OCI-LY3 (cell line): Measurements from ENCODE around the gene CRIM1.

ENCODE experiments used
- H2AFZ ChIP-seq: fragments of 200-600, 300-600 bp; shearing (Covaris generic); 2 replicates; pipeline ENCODE4 v1.6.0; 2014; ENCODE audit warnings: antibody characterized with exemption, low read depth, low read length
- H3K27ac ChIP-seq: fragments of 200-600, 300-600 bp; sonication (generic); 2 replicates; pipeline ENCODE4 v1.5.1; 2014; ENCODE audit warnings: mild to moderate bottlenecking, low read length, moderate library complexity, mixed read lengths
- H3K27me3 ChIP-seq: fragments of 200-600, 300-600 bp; sonication (generic); 2 replicates; pipeline ENCODE4 v1.6.1; 2014; ENCODE audit warnings: low read depth, low read length, mixed read lengths
- H3K36me3 ChIP-seq: fragments of 200-600, 300-600 bp; sonication (generic); replicated peaks from 2 replicates; pipeline ENCODE3; 2014; ENCODE audit warnings: low read depth, low read length, mixed read lengths
- H3K4me1 ChIP-seq: fragments of 300-600, 200-600 bp; sonication (generic); 2 replicates; pipeline ENCODE4 v1.6.1; 2014; ENCODE audit warnings: low read length, mixed read lengths
- H3K4me2 ChIP-seq: fragments of 200-600, 300-600 bp; sonication (generic); 2 replicates; pipeline ENCODE4 v1.6.1; 2014; ENCODE audit warnings: low read length, mixed read lengths
- H3K4me3 ChIP-seq: fragments of 300-600, 200-600 bp; sonication (generic); 2 replicates; pipeline ENCODE4 v1.5.1; 2014; ENCODE audit warnings: antibody characterized with exemption, mild to moderate bottlenecking, low read length, moderate library complexity
- H3K79me2 ChIP-seq: fragments of 300-600, 200-600 bp; shearing (Covaris generic); 2 replicates; pipeline ENCODE4 v1.6.1; 2014; ENCODE audit warnings: mild to moderate bottlenecking, low read length, mixed read lengths
- H3K9ac ChIP-seq: fragments of 300-600, 200-600 bp; shearing (Covaris generic); 2 replicates; pipeline ENCODE4 v1.6.0; 2014; ENCODE audit warnings: mild to moderate bottlenecking, low read length, moderate library complexity
- H3K9me3 ChIP-seq: fragments of 200-600, 300-600 bp; shearing (Covaris generic); 2 replicates; pipeline ENCODE4 v1.6.1; 2014; ENCODE audit warnings: low read length, mixed read lengths; ENCODE audit not compliant: insufficient read depth
- H4K20me1 ChIP-seq: fragments of 200-600, 300-600 bp; sonication (generic); 2 replicates; pipeline ENCODE4 v1.6.1; 2016; ENCODE audit warnings: low read length, mixed read lengths; ENCODE audit not compliant: insufficient read depth
- EZH2phosphoT487 ChIP-seq: fragments of 200-600 bp; shearing (Covaris generic); IDR thresholded peaks from 2 replicates; pipeline ENCODE4 v1.6.1; 2018; ENCODE audit warnings: antibody characterized with exemption, mixed run types, low read depth
- TF ChIP-seq, protein P1 (sequence below): fragments of 200-600, 300-600 bp; sonication (generic); IDR thresholded peaks from 2 replicates; pipeline ENCODE4 v1.5.1; 2014; ENCODE audit warnings: antibody characterized with exemption, low read length, low read depth

CRIM1 gene

GRCh38 chr2:36541891-36542595 lies 186.5 kb downstream of the CRIM1 start:
- no peaks in the 10 kb centered on the region for H3K4me1 ChIP-seq
- TF ChIP-seq, protein P1, sequence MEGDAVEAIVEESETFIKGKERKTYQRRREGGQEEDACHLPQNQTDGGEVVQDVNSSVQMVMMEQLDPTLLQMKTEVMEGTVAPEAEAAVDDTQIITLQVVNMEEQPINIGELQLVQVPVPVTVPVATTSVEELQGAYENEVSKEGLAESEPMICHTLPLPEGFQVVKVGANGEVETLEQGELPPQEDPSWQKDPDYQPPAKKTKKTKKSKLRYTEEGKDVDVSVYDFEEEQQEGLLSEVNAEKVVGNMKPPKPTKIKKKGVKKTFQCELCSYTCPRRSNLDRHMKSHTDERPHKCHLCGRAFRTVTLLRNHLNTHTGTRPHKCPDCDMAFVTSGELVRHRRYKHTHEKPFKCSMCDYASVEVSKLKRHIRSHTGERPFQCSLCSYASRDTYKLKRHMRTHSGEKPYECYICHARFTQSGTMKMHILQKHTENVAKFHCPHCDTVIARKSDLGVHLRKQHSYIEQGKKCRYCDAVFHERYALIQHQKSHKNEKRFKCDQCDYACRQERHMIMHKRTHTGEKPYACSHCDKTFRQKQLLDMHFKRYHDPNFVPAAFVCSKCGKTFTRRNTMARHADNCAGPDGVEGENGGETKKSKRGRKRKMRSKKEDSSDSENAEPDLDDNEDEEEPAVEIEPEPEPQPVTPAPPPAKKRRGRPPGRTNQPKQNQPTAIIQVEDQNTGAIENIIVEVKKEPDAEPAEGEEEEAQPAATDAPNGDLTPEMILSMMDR: no peak
- no peak for TF ChIP-seq EZH2phosphoT487
- H3K27me3 ChIP-seq: no peaks in the 10 kb centered on the region
- H3K27ac ChIP-seq: no peak overlapping the region
- no peak overlapping the region for H3K9ac ChIP-seq
- no peaks in the 10 kb centered on the region for H4K20me1 ChIP-seq
- H3K4me2 ChIP-seq: no peak overlapping the region
- no peaks in the 10 kb centered on the region for H3K79me2 ChIP-seq
- no peak overlapping the region for H2AFZ ChIP-seq
- H3K9me3 ChIP-seq: no peaks in the 10 kb centered on the region
- H3K4me3 ChIP-seq: no peak overlapping the region
- no peaks in the 10 kb centered on the region for H3K36me3 ChIP-seq

DNA sequence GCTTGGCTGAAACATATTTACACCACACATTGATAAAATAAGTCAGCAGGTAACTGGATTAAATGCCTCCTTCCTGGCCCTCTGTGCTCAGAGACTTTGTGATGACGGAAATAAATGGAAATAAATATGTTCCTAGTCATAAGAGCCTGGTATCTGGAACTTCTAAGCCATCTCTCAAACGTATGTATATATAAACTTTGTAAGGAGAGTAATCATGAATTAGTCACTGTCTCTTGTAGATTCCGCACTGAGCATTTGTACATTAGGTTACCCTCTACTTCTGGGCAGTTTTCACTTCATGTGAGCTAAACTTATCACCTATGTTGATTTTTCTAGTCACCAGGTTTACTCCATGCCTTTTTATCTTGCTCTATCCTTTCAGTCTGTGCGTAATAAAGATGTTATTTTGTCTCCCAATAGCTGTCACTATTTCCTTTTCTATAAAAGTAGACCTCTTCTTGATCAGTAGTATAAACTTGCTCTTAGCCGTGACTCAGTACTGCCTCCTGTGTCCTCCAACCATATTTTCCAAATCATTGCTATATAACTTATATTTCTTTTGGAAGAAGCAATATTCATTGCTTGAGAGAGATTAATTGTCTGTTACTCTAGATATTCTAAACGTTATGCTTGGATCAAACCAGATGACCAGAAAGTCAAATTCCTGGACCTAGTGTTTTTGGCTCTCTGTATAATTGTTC lies 189.2 kb downstream of the CRIM1 start:
- Histone ChIP-seq H3K4me3 (no peak overlapping the region), H3K36me3 (peaks cover 11% of the 10 kb centered on the region), H3K4me1 (no peaks in the 10 kb centered on the region), H2AFZ (no peak overlapping the region), H3K4me2 (no peak overlapping the region), H3K27me3 (no peaks in the 10 kb centered on the region), H3K27ac (no peak overlapping the region), H4K20me1 (no peaks in the 10 kb centered on the region), H3K79me2 (no peaks in the 10 kb centered on the region), H3K9me3 (no peaks in the 10 kb centered on the region), H3K9ac (no peak overlapping the region)
- TF ChIP-seq, protein P1: 0 out of 2 replicates have a peak, but pooled peaks have one; percentile 8
- no peak for TF ChIP-seq EZH2phosphoT487

DNA sequence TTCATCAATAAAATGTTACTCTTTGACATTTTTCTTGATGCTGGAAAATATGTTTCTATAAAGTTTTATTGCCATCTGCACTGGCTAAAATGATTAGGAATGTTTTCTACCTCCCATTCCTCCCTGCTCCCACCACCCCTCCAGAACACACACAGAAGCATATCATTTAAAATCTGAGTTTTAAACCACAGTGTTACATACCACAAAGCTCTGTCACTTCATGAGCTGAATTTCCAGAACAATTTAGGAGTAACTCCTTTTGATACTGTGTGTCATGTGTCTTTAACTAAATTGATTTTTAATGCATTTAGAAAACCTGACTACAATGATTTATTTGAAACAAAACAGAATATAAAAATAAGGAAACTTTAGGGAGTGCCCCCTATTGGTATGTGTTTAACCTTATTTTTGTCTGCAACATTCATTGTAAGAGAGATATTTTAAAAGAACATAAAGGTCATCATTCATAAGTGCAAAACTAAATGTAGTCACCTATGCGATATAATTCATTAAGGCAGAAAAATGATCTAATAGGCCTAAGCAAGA lies 190.4 kb downstream of the CRIM1 start:
- no peak overlapping the region for H3K4me3 ChIP-seq
- no peaks in the 10 kb centered on the region for H3K4me1 ChIP-seq
- H2AFZ ChIP-seq: no peak overlapping the region
- H3K79me2 ChIP-seq: no peaks in the 10 kb centered on the region
- no peaks in the 10 kb centered on the region for H4K20me1 ChIP-seq
- no peak for TF ChIP-seq EZH2phosphoT487
- TF ChIP-seq, protein P1: peak; percentile 25
- no peaks in the 10 kb centered on the region for H3K9me3 ChIP-seq
- no peak overlapping the region for H3K27ac ChIP-seq
- no peak overlapping the region for H3K4me2 ChIP-seq
- no peaks in the 10 kb centered on the region for H3K27me3 ChIP-seq
- H3K36me3 ChIP-seq: peaks cover 11% of the 10 kb centered on the region
- no peak overlapping the region for H3K9ac ChIP-seq

DNA sequence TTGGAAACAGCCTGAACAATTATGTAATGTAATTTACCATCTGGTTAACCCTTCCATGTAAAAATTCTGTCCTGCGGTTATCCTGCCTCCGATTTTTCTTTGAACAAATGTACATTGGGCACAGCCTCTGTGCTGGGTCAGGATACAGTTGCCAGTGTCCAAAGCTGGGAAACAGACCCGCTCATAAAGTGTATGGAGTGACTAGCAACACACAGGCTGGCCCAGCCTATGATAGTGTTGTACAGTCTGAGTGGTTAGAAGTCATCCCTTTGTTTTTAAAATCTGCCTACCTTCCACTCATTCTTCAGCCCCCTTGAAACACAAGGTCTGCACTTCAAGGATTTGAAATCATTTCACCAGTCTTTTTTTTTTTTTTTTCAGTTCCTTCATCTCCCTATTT lies 192.3 kb downstream of the CRIM1 start:
- no peaks in the 10 kb centered on the region for H3K79me2 ChIP-seq
- no peak for TF ChIP-seq EZH2phosphoT487
- TF ChIP-seq, protein P1: no peak
- H3K4me1 ChIP-seq: no peaks in the 10 kb centered on the region
- H3K9ac ChIP-seq: no peak overlapping the region
- H2AFZ ChIP-seq: no peak overlapping the region
- no peaks in the 10 kb centered on the region for H3K9me3 ChIP-seq
- H3K27me3 ChIP-seq: no peaks in the 10 kb centered on the region
- no peak overlapping the region for H3K4me2 ChIP-seq
- no peaks in the 10 kb centered on the region for H4K20me1 ChIP-seq
- H3K36me3 ChIP-seq: peaks cover 15% of the 10 kb centered on the region
- no peak overlapping the region for H3K4me3 ChIP-seq
- no peak overlapping the region for H3K27ac ChIP-seq
